Trophoblast cell (in vitro differentiated cells and primary cell): ENCODE data around the gene VAMP3.

Source experiments
- DNase-seq, 2 donors: peaks; one replicate each; pipeline ENCODE4 v3.0.0-alpha.2; 2016
- H2AFZ ChIP-seq: 2 replicates; pipeline ENCODE4 v1.6.1; 2013; ENCODE audit warnings: low read length, moderate library complexity, mild to moderate bottlenecking; ENCODE audit not compliant: insufficient read depth, poor library complexity
- H2AK5ac ChIP-seq: 2 replicates; pipeline ENCODE4 v1.6.1; 2013; ENCODE audit warnings: mild to moderate bottlenecking, low read length
- H2BK120ac ChIP-seq: 2 replicates; pipeline ENCODE4 v1.6.1; 2013; ENCODE audit warnings: low read length, mild to moderate bottlenecking, moderate library complexity; ENCODE audit not compliant: insufficient read depth, poor library complexity
- H2BK12ac ChIP-seq: 2 replicates; pipeline ENCODE4 v1.6.1; 2013; ENCODE audit warnings: mild to moderate bottlenecking, low read length, moderate library complexity
- H2BK5ac ChIP-seq: 2 replicates; pipeline ENCODE4 v1.6.1; 2013; ENCODE audit warnings: low read length, low read depth, moderate library complexity, mild to moderate bottlenecking; ENCODE audit not compliant: poor library complexity
- H3K14ac ChIP-seq: 2 replicates; pipeline ENCODE4 v1.6.1; 2013; ENCODE audit warnings: mild to moderate bottlenecking, low read length
- H3K18ac ChIP-seq: 2 replicates; pipeline ENCODE4 v1.6.1; 2013; ENCODE audit warnings: mild to moderate bottlenecking, low read length
- H3K23ac ChIP-seq: 2 replicates; pipeline ENCODE4 v1.6.1; 2013; ENCODE audit warnings: low read length
- H3K27ac ChIP-seq: 2 replicates; pipeline ENCODE4 v1.5.1; 2013; ENCODE audit warnings: low read depth, mild to moderate bottlenecking, inconsistent platforms, low read length, moderate library complexity
- H3K27me3 ChIP-seq: 2 replicates; pipeline ENCODE4 v1.6.1; 2013; ENCODE audit warnings: inconsistent platforms, mild to moderate bottlenecking, low read length, moderate library complexity; ENCODE audit not compliant: insufficient read depth
- H3K36me3 ChIP-seq, 2 experiments: 1 replicate in 1 of 2; 2 replicates in 1 of 2; pipeline ENCODE4 v1.6.1; 2013; ENCODE audit warnings: low read length in 2 of 2, mild to moderate bottlenecking in 2 of 2, moderate library complexity in 1 of 2; ENCODE audit not compliant: insufficient read depth in 2 of 2, control insufficient read depth in 1 of 2
- H3K4ac ChIP-seq: 2 replicates; pipeline ENCODE4 v1.6.1; 2013; ENCODE audit warnings: low read depth, mild to moderate bottlenecking, low read length, moderate library complexity
- H3K4me1 ChIP-seq, 2 experiments: 1 replicate in 1 of 2; 2 replicates in 1 of 2; pipeline ENCODE4 v1.6.1; 2013; ENCODE audit warnings: low read length in 2 of 2, mild to moderate bottlenecking in 2 of 2, moderate library complexity in 1 of 2; ENCODE audit not compliant: insufficient read depth in 2 of 2, control insufficient read depth in 1 of 2
- H3K4me2 ChIP-seq: 2 replicates; pipeline ENCODE4 v1.6.1; 2013; ENCODE audit warnings: inconsistent platforms, mild to moderate bottlenecking, low read length, moderate library complexity
- H3K4me3 ChIP-seq: 2 replicates; pipeline ENCODE4 v1.5.1; 2013; ENCODE audit warnings: mild to moderate bottlenecking, low read depth, low read length, inconsistent platforms
- H3K79me1 ChIP-seq: one replicate; pipeline ENCODE4 v1.6.1; 2013; ENCODE audit warnings: low read length
- H3K79me2 ChIP-seq: 2 replicates; pipeline ENCODE4 v1.6.1; 2013; ENCODE audit warnings: low read length, mild to moderate bottlenecking; ENCODE audit not compliant: control insufficient read depth, insufficient read depth, poor library complexity
- H3K9ac ChIP-seq: 2 replicates; pipeline ENCODE4 v1.6.1; 2013; ENCODE audit warnings: mild to moderate bottlenecking, low read length
- H3K9me3 ChIP-seq: 2 replicates; pipeline ENCODE4 v1.6.1; 2013; ENCODE audit warnings: low read depth, mild to moderate bottlenecking, control low read depth, inconsistent platforms, low read length; ENCODE audit not compliant: insufficient read depth
- H4K12ac ChIP-seq: 2 replicates; pipeline ENCODE4 v1.6.1; 2013; ENCODE audit warnings: low read depth, mild to moderate bottlenecking, low read length, moderate library complexity
- H4K8ac ChIP-seq: 2 replicates; pipeline ENCODE4 v1.6.1; 2013; ENCODE audit warnings: low read depth, mild to moderate bottlenecking, low read length, moderate library complexity
- H4K91ac ChIP-seq: one replicate; pipeline ENCODE4 v1.6.1; 2013; ENCODE audit warnings: low read depth, mild to moderate bottlenecking, low read length, moderate library complexity
- WGBS: extraction: QIAGEN DNeasy Blood & Tissue Kit; methylation state at CpG from one replicate; pipeline ENCODE4 v1.1.7; 2013; ENCODE audit warnings: missing lambda C conversion rate; ENCODE audit not compliant: insufficient read length, insufficient coverage; ENCODE audit errors: extremely low coverage; 5-methylcytosine and 5-hydroxymethylcytosine counted together

VAMP3 gene

DNA sequence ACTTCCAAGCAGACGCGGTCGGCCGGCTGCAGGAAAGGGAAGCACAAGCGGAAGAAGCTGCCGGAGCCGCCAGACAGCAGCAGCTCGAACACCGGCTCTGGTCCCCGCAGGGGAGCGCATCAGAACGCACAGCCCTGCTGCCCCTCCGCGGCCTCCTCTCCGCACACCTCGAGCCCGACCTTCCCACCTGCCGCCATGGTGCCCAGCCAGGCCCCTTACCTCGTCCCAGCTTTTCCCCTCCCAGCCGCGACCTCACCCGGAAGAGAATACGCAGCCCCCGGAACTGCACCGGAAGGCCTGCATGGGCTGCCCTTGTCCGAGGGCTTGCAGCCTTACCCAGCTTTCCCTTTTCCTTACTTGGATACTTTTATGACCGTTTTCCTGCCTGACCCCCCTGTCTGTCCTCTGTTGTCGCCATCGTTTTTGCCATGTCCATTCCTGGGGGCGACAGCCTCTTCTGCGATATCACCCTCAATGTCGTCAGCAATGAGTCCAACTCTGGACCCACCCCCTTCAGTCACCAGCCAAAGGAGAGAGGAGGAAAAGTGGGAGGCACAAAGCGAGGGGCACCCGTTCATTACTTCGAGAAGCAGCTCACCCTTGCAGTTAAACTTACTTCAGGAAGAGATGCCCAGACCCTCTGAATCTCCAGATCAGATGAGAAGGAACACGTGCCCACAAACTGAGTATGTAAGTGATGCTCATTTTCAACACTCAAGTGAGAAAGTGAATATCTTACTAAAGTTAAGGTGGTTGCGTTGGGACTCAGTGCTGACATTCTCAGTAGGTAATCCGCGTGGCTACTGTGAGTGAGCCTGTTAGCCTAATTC is 56.2 kb downstream of the VAMP3 start:
- no peaks in the 10 kb centered on the region for H3K79me2 ChIP-seq
- no peak overlapping the region for H2AK5ac ChIP-seq
- no peak overlapping the region for H2BK12ac ChIP-seq
- no peaks in the 10 kb centered on the region for H3K9me3 ChIP-seq
- H3K9ac ChIP-seq = no peak overlapping the region
- no peaks in the 10 kb centered on the region for H3K36me3 ChIP-seq
- H3K4me2 ChIP-seq = no peak overlapping the region
- H3K27ac ChIP-seq = no peak overlapping the region
- H3K23ac ChIP-seq = no peak overlapping the region
- no CpG with 5 or more reads among the region's 39 CpGs for WGBS
- no peak overlapping the region for H2BK120ac ChIP-seq
- H3K18ac ChIP-seq = no peak overlapping the region
- no peak overlapping the region for H4K91ac ChIP-seq
- no peak overlapping the region for H4K12ac ChIP-seq
- H3K4me1 ChIP-seq = no peaks in the 10 kb centered on the region
- H3K14ac ChIP-seq = no peak overlapping the region
- no peak overlapping the region for H4K8ac ChIP-seq
- no peaks in the 10 kb centered on the region for H3K79me1 ChIP-seq
- no peak overlapping the region for H2AFZ ChIP-seq
- H3K27me3 ChIP-seq = no peaks in the 10 kb centered on the region
- H3K4ac ChIP-seq = no peak overlapping the region
- H2BK5ac ChIP-seq = no peak overlapping the region
- DNase-seq = no peak
- no peak overlapping the region for H3K4me3 ChIP-seq
